OCI-LY3 (cell line): ENCODE results near the gene CDC42EP2.

ENCODE experiments used
- H2AFZ ChIP-seq: fragments of 200-600, 300-600 bp; shearing (Covaris generic); 2 replicates; pipeline ENCODE4 v1.6.0; 2014; ENCODE audit warnings: antibody characterized with exemption, low read depth, low read length
- H3K27ac ChIP-seq: fragments of 200-600, 300-600 bp; sonication (generic); 2 replicates; pipeline ENCODE4 v1.5.1; 2014; ENCODE audit warnings: mild to moderate bottlenecking, low read length, moderate library complexity, mixed read lengths
- H3K27me3 ChIP-seq: fragments of 200-600, 300-600 bp; sonication (generic); 2 replicates; pipeline ENCODE4 v1.6.1; 2014; ENCODE audit warnings: low read depth, low read length, mixed read lengths
- H3K36me3 ChIP-seq: fragments of 200-600, 300-600 bp; sonication (generic); replicated peaks from 2 replicates; pipeline ENCODE3; 2014; ENCODE audit warnings: low read depth, low read length, mixed read lengths
- H3K4me1 ChIP-seq: fragments of 300-600, 200-600 bp; sonication (generic); 2 replicates; pipeline ENCODE4 v1.6.1; 2014; ENCODE audit warnings: low read length, mixed read lengths
- H3K4me2 ChIP-seq: fragments of 200-600, 300-600 bp; sonication (generic); 2 replicates; pipeline ENCODE4 v1.6.1; 2014; ENCODE audit warnings: low read length, mixed read lengths
- H3K4me3 ChIP-seq: fragments of 300-600, 200-600 bp; sonication (generic); 2 replicates; pipeline ENCODE4 v1.5.1; 2014; ENCODE audit warnings: antibody characterized with exemption, mild to moderate bottlenecking, low read length, moderate library complexity
- H3K79me2 ChIP-seq: fragments of 300-600, 200-600 bp; shearing (Covaris generic); 2 replicates; pipeline ENCODE4 v1.6.1; 2014; ENCODE audit warnings: mild to moderate bottlenecking, low read length, mixed read lengths
- H3K9ac ChIP-seq: fragments of 300-600, 200-600 bp; shearing (Covaris generic); 2 replicates; pipeline ENCODE4 v1.6.0; 2014; ENCODE audit warnings: mild to moderate bottlenecking, low read length, moderate library complexity
- H3K9me3 ChIP-seq: fragments of 200-600, 300-600 bp; shearing (Covaris generic); 2 replicates; pipeline ENCODE4 v1.6.1; 2014; ENCODE audit warnings: low read length, mixed read lengths; ENCODE audit not compliant: insufficient read depth
- H4K20me1 ChIP-seq: fragments of 200-600, 300-600 bp; sonication (generic); 2 replicates; pipeline ENCODE4 v1.6.1; 2016; ENCODE audit warnings: low read length, mixed read lengths; ENCODE audit not compliant: insufficient read depth
- CTCF ChIP-seq: fragments of 200-600, 300-600 bp; sonication (generic); IDR thresholded peaks from 2 replicates; pipeline ENCODE4 v1.5.1; 2014; ENCODE audit warnings: antibody characterized with exemption, low read length, low read depth
- EZH2phosphoT487 ChIP-seq: fragments of 200-600 bp; shearing (Covaris generic); IDR thresholded peaks from 2 replicates; pipeline ENCODE4 v1.6.1; 2018; ENCODE audit warnings: antibody characterized with exemption, mixed run types, low read depth

CDC42EP2 gene

GRCh38 chr11:65298655-65299179 is 15.9 kb upstream of the CDC42EP2 start:
- Histone ChIP-seq H3K4me1 (no peaks in the 10 kb centered on the region), H3K4me3 (no peak overlapping the region), H3K4me2 (no peak overlapping the region), H2AFZ (no peak overlapping the region), H4K20me1 (no peaks in the 10 kb centered on the region), H3K27ac (no peak overlapping the region), H3K79me2 (no peaks in the 10 kb centered on the region), H3K9ac (no peak overlapping the region), H3K27me3 (no peaks in the 10 kb centered on the region), H3K9me3 (no peaks in the 10 kb centered on the region), H3K36me3 (peaks cover 69% of the 10 kb centered on the region)
- no peak for TF ChIP-seq EZH2phosphoT487
- no peak for TF ChIP-seq CTCF

DNA sequence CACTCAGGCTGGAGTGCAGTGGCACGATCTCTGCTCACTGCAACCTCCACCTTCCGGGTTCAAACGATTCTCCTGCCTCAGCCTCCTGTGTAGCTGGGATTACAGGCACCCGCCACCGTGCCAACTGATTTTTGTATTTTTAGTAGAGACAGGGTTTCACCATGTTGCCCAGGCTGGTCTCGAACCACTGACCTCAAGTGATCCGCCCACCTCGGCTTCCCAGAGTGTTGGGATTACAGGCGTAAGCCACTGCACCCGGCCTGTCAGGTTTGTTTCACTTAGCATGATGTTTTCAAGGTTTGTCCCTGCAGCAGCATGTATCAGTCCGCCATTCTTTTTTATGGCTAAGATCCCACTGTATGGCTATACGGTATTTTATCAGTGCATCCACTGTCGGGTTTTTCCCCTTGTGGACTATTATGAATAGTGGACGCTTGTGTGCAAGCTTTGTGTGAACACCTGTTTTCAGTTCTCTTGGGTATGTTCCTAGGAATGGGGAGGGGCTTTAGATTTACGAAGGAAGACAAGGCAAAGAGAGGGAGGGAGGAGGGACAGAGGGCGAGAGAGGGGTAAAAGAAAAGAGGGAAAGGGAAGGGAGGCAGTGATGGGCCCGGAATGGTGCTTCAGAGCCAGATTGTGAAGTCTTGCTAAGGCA is 13.9 kb upstream of the CDC42EP2 start:
- H3K79me2 ChIP-seq: no peaks in the 10 kb centered on the region
- no peak overlapping the region for H2AFZ ChIP-seq
- H3K36me3 ChIP-seq: peaks cover 53% of the 10 kb centered on the region
- no peak overlapping the region for H3K9ac ChIP-seq
- TF ChIP-seq CTCF (no peak), EZH2phosphoT487 (no peak)
- H3K9me3 ChIP-seq: no peaks in the 10 kb centered on the region
- H3K4me1 ChIP-seq: no peaks in the 10 kb centered on the region
- no peaks in the 10 kb centered on the region for H4K20me1 ChIP-seq
- no peak overlapping the region for H3K4me3 ChIP-seq
- H3K27me3 ChIP-seq: no peaks in the 10 kb centered on the region
- no peak overlapping the region for H3K27ac ChIP-seq
- no peak overlapping the region for H3K4me2 ChIP-seq

DNA sequence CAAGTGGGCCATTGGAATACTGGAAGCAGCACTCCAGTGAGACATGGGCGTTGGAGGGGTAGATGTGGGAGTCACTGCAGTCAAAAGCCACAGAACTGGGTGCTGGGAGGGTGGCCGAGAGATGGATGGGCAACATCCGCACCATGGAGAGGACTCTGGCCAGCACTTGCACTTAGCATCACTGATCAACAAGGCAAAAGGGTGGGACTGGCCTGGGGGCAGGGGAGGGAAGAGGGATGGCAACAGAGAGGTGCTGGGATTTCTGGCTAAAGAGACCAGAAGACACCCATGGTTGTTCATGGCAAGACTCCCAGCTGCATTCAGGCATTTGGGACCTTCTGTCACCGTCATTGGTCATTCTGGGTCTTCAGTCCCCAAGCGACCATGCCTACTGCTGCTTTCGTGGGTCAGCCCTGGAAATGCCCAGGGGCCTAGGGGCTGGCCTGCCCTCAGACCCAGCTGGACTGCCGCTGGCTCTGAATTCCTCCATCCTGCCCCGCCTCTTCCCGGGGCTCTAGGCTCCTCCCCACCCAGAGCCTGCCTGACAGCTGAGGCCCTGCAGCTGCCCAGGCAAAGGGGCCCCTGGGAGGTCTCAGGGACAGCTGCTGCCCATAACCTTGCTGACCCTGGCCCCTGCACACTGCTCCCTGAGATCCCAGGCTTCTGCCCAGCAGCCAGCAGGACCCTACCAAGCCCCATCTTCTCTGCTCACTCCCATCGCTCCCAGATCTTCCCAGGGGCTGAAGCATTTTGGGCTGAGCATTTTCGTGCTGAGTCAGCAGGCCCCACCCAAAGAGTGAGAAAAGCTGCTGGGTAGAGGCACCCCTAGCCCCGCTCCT is 13.0 kb upstream of the CDC42EP2 start:
- H3K27ac ChIP-seq: no peak overlapping the region

More for the DNA sequence above, 13.0 kb upstream of the CDC42EP2 start:
- no peak for TF ChIP-seq EZH2phosphoT487
- TF ChIP-seq CTCF: no peak
- Histone ChIP-seq H4K20me1 (no peaks in the 10 kb centered on the region), H3K4me3 (no peak overlapping the region), H3K9ac (no peak overlapping the region), H3K4me2 (no peak overlapping the region), H3K36me3 (peaks cover 45% of the 10 kb centered on the region), H2AFZ (no peak overlapping the region), H3K27me3 (no peaks in the 10 kb centered on the region), H3K9me3 (no peaks in the 10 kb centered on the region), H3K4me1 (no peaks in the 10 kb centered on the region), H3K79me2 (no peaks in the 10 kb centered on the region)
